Ovary (tissue), 9 donors: ENCODE measurements around the gene TREM1. TPM values are rescaled to one million over a fixed set of nuclear protein-coding genes. Genes with fewer than 3 reads are reported as not detected.

Source experiments
- DNase-seq, 5 donors: peaks; one replicate each; pipeline ENCODE4 v3.0.0-alpha.2; 2019 to 2020
- H3K27ac ChIP-seq, 2 donors: fragments of 200-600 bp; one replicate each; pipeline versions ENCODE4 v1.5.1 to v1.8.0; 2019 to 2022
- H3K27me3 ChIP-seq: fragments of 200-600 bp; one replicate; pipeline ENCODE4 v1.8.0; 2022
- H3K36me3 ChIP-seq: fragments of 200-600 bp; sonication (generic); one replicate; pipeline ENCODE4 v1.5.1; 2019
- H3K4me1 ChIP-seq: one replicate; pipeline ENCODE4 v1.8.1; 2013; ENCODE audit warnings: mild to moderate bottlenecking, moderate library complexity; ENCODE audit not compliant: insufficient read depth
- H3K4me3 ChIP-seq: fragments of 200-600 bp; sonication (generic); one replicate; pipeline ENCODE4 v1.5.1; 2017
- H3K9me3 ChIP-seq, 2 donors: fragments of 200-600 bp in 1 of 2; sonication (generic) in 1 of 2; one replicate each; pipeline versions ENCODE4 v1.5.1 to v1.8.1; 2013 to 2019; ENCODE audit warnings: mild to moderate bottlenecking in 1 of 2, moderate library complexity in 1 of 2
- EP300 ChIP-seq: sonication (generic); formaldehyde crosslinking; IDR thresholded peaks from one replicate; pipeline ENCODE4 v1.6.1; 2017; ENCODE audit warnings: antibody characterized with exemption
- POLR2A ChIP-seq: fragments of 450-650 bp; IDR thresholded peaks from one replicate; pipeline ENCODE4 v1.6.1; 2017; ENCODE audit warnings: antibody characterized with exemption, mild to moderate bottlenecking, moderate library complexity
- WGBS, 3 donors: extraction: QIAGEN DNeasy Blood & Tissue Kit in 1 of 3; methylation state at CpG; one replicate each; pipeline versions ENCODE4 v1.1.5 to v1.1.7; 2013 to 2017; 5-methylcytosine and 5-hydroxymethylcytosine counted together
- intact Hi-C, 4 donors: fragments of 100-400 bp; cut with DNase I; formaldehyde crosslinking; loops; one replicate each; pipeline versions ENCODE4 v1.11.0 to v1.15.1; 2022 to 2023
- polyA plus RNA-seq, 2 donors: library from polyadenylated mRNA; stranded (reverse); fragments of 200-250 nt in 1 of 2; fragments of 350-450 nt in 1 of 2; fragmentation: Illumina TruSeq in 1 of 2; extraction: RNeasy Lipid Tissue Mini Kit (QIAGEN cat#74804) in 1 of 2; gene quantifications; one replicate each; pipeline ENCODE4 v1.2.3, GENCODE V29; 2013 to 2014
- total RNA-seq, 7 donors: library from RNA; depleted of rRNA in 2 of 7; stranded (reverse); fragments of >200 nt in 2 of 7; fragmentation: NEBNext Ultra II Directional in 3 of 7; extraction: Animal tissue kit (Norgen Biotek cat#: 25700) in 3 of 7; gene quantifications; one replicate each; pipeline versions ENCODE4 v1.1.0 to v1.2.4, GENCODE V29; 2016 to 2023
- TF ChIP-seq, protein P1 (sequence below), 3 donors: fragments of 450-650 bp in 2 of 3; fragments of 200-600 bp in 1 of 3; IDR thresholded peaks; one replicate each; pipeline versions ENCODE4 v1.5.1 to v1.8.0; 2016 to 2022; ENCODE audit warnings: antibody characterized with exemption in 3 of 3, mild to moderate bottlenecking in 1 of 3
- donor health status: DM: no; HTN: no; CAD: no; lungs with moderate emphysema.
- donor health status: DM: no; HTN: no; CAD: no.
- donor health status: Bipolar disorder and iron deficiency.
- donor health status: DM: yes; HTN: yes; CAD: no.
- donor health status: DM: no; HTN: no; CAD: no.
- donor health status: DM: yes; HTN: yes; CAD: no.

TREM1 gene
- total and polyA plus RNA-seq, 9 donors: 0.34 to 2.9 (median 0.87) TPM

DNA sequence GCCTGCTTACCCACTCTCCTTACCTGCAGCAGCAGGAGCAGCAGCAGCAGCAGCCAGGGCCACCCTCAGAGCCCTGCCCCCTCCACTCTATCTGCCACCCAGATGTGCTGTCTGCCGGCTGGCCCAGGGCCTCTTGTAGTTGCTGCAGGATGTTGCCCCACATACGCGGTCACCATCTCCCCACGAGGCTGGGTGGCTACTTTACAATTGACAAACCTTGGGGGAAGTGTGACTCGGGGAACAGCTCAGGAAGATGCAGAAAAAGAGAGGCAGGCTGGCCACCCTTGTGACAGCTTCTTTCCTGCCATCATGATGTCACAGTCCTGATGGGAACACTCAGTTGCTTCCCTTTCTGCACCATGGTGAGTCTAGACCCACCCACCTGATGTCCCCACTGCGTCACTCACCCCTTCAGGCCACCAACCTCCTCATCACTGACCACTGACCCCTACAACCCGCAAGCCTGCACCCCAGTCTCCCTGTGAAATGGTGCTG, 14.5 kb downstream of the TREM1 start:
- no peaks in the 10 kb centered on the region for H3K36me3 ChIP-seq
- TF ChIP-seq, protein P1, sequence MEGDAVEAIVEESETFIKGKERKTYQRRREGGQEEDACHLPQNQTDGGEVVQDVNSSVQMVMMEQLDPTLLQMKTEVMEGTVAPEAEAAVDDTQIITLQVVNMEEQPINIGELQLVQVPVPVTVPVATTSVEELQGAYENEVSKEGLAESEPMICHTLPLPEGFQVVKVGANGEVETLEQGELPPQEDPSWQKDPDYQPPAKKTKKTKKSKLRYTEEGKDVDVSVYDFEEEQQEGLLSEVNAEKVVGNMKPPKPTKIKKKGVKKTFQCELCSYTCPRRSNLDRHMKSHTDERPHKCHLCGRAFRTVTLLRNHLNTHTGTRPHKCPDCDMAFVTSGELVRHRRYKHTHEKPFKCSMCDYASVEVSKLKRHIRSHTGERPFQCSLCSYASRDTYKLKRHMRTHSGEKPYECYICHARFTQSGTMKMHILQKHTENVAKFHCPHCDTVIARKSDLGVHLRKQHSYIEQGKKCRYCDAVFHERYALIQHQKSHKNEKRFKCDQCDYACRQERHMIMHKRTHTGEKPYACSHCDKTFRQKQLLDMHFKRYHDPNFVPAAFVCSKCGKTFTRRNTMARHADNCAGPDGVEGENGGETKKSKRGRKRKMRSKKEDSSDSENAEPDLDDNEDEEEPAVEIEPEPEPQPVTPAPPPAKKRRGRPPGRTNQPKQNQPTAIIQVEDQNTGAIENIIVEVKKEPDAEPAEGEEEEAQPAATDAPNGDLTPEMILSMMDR (IDR thresholded peaks at IDR 0.05): no peak
- TF ChIP-seq POLR2A (no peak), EP300 (no peak)
- intact Hi-C loops: no loop called here
- DNase-seq: no peak
- no peaks in the 10 kb centered on the region for H3K27me3 ChIP-seq
- 68 to 71% (median 71%) methylated on average over 7 of the region's 7 CpGs for WGBS, 3 donors
- no peak overlapping the region for H3K4me3 ChIP-seq
- no peak overlapping the region for H3K27ac ChIP-seq
- H3K4me1 ChIP-seq: no peaks in the 10 kb centered on the region
- no peaks in the 10 kb centered on the region for H3K9me3 ChIP-seq

DNA sequence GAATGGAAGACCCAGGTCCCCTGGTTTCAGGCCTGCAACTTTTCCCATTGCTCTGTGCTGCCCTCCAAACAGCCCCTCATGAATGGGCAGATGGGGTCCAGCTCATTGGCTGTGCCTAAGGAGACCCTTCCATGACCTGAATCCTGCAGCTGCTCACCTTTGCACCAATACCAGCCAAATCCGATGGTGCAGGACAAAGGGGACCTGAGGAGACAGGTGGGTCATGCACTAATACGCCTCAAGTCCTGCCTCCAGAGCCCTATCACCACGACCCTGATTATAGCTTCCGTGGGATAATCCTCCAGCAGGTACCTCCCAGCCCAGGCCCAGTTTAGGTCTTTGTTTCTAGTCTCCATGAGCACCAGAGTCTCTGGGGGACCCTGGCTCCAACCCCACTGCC, 16.8 kb downstream of the TREM1 start:
- Histone ChIP-seq H3K27ac (no peak overlapping the region), H3K9me3 (no peaks in the 10 kb centered on the region), H3K36me3 (no peaks in the 10 kb centered on the region), H3K27me3 (no peaks in the 10 kb centered on the region), H3K4me1 (no peaks in the 10 kb centered on the region), H3K4me3 (no peak overlapping the region)
- 86 to 91% (median 89%) methylated on average over 4 of the region's 4 CpGs for WGBS, 3 donors
- no peak for DNase-seq
- intact Hi-C loops: no loop called here
- TF ChIP-seq POLR2A (no peak), EP300 (no peak)
- TF ChIP-seq, protein P1 (IDR thresholded peaks at IDR 0.05): no peak

DNA sequence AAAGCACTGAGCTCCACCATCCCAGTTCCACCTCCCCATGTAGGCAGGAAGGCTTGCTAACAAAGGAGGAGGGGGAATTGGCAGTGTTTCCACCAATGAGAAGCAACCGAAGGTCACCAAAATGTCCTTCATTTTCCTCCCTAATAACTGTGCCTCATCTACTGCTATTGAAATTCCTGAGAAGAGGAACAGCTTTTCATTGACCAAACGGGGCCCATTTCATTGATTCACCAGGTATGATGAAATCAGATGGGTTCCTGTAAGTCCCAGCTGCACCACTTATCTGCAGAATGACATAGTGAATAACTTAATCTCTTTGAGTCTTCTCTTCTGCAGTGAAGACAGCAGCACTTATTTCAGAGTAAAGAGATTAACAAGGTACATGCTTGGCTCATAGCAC, 17.3 kb downstream of the TREM1 start:
- WGBS, 3 donors: 82 to 88% (median 86%) methylated on average over 2 of the region's 2 CpGs
- H3K27me3 ChIP-seq: no peaks in the 10 kb centered on the region
- no peak for DNase-seq
- TF ChIP-seq POLR2A (no peak), EP300 (no peak)
- TF ChIP-seq, protein P1 (IDR thresholded peaks at IDR 0.05): no peak
- no peaks in the 10 kb centered on the region for H3K9me3 ChIP-seq
- H3K27ac ChIP-seq: no peak overlapping the region
- no peak overlapping the region for H3K4me3 ChIP-seq
- intact Hi-C loops: no loop called here
- H3K4me1 ChIP-seq: no peaks in the 10 kb centered on the region
- no peaks in the 10 kb centered on the region for H3K36me3 ChIP-seq

DNA sequence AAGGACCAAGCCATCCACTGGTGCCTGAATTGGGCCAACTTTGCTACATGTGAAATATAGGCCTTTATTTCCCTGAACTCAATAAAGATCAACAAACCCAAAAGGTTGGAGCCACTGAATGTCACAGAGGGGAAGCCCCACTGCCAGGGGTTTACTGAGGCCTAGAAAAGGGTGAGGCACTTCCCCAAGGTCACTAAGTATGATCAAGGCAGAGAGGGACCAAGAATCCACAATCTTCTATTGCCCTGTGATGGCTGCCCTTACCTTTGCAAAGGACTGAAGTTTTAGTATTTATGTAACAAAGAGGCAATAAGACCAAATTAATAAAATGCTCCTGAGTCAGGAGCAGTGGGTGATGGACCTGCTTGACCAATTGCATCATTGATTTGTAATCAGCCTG, 18.0 kb downstream of the TREM1 start:
- Histone ChIP-seq H3K36me3 (no peaks in the 10 kb centered on the region), H3K4me3 (no peak overlapping the region), H3K27ac (no peak overlapping the region), H3K9me3 (peaks cover 0 to 2% of the 10 kb centered on the region in 2 donors), H3K27me3 (no peaks in the 10 kb centered on the region), H3K4me1 (no peaks in the 10 kb centered on the region)
- intact Hi-C loops: no loop called here
- no peak for DNase-seq
- TF ChIP-seq, protein P1 (IDR thresholded peaks at IDR 0.05): no peak
- TF ChIP-seq EP300 (no peak), POLR2A (no peak)

DNA sequence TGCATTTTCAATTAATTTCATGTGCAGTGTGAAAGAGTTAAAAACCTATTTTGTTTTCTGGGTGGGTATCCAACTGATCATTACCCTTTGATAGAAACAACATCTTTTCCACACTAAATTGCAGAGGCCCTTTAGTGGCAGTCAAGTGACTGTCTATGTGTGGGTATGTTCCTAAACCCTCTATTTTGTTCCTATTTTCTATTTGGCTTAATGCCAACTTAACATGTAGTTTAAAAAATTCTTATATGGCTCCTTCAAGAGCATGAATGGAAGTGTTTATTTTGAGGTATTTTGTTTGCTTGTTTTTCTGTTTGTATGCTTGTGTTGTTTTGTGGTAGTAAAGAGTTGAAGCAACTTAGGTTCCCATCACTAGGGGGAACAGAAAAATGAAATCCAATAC, 19.9 kb downstream of the TREM1 start:
- DNase-seq: no peak
- TF ChIP-seq, protein P1 (IDR thresholded peaks at IDR 0.05): no peak
- TF ChIP-seq EP300 (no peak), POLR2A (no peak)

More for the DNA sequence above, 19.9 kb downstream of the TREM1 start:
- Histone ChIP-seq H3K4me1 (no peaks in the 10 kb centered on the region), H3K36me3 (no peaks in the 10 kb centered on the region), H3K4me3 (no peak overlapping the region), H3K27ac (no peak overlapping the region), H3K9me3 (peaks cover 0 to 3% of the 10 kb centered on the region in 2 donors), H3K27me3 (no peaks in the 10 kb centered on the region)
- intact Hi-C loops: no loop called here
